ENCODE data around the gene SMG5. TPM values are rescaled to one million over a fixed set of nuclear protein-coding genes. Genes with fewer than 3 reads are reported as not detected.

SMG5 gene
- polyA plus RNA-seq, 1 experiment, result 32.6 TPM

GRCh38 chr1:156251527-156251926 lies 31.1 kb downstream of the SMG5 start:
- CTCF ChIA-PET, result interaction anchor here (0.9 to 2.5 kb wide), 6 partner anchors 11 to 155 kb away, joined by 3 to 6 read pairs (median 3); no protein-coding TSS in a partner anchor

GRCh38 chr1:156249593-156249992 lies 33.0 kb downstream of the SMG5 start:
- Histone ChIP-seq H3K4me3 (ENCODE audit: low read depth, low read length) (no peak overlapping the region), H3K27me3 (ENCODE audit: control insufficient read depth, insufficient read depth, low read length) (peaks cover 1% of the 10 kb centered on the region; the same call in 1 of the 2 replicates), H3K36me3 (ENCODE audit: control insufficient read depth, insufficient read depth, low read length) (peaks cover 48% of the 10 kb centered on the region)
- ChIA-PET POLR2A (interaction anchor here (0.6 kb wide), 1 partner anchor 17 kb away, joined by 15 read pairs; no protein-coding TSS in a partner anchor), CTCF (no interaction called here)
- TF ChIP-seq CTCF (IDR thresholded peaks at IDR 0.05; ENCODE audit: insufficient read depth, low read depth, low read length), result no peak
- no peak for DNase-seq (ENCODE audit: low read depth)

More at GRCh38 chr1:156251527-156251926, 31.1 kb downstream of the SMG5 start:
- H3K27me3 ChIP-seq (ENCODE audit: control insufficient read depth, insufficient read depth, low read length), result no peaks in the 10 kb centered on the region
- no peak overlapping the region for H3K4me3 ChIP-seq (ENCODE audit: low read depth, low read length)
- no peak for TF ChIP-seq CTCF (IDR thresholded peaks at IDR 0.05; ENCODE audit: insufficient read depth, low read depth, low read length)
- POLR2A ChIA-PET, result no interaction called here
- no peak for DNase-seq (ENCODE audit: low read depth)
- peaks cover 52% of the 10 kb centered on the region for H3K36me3 ChIP-seq (ENCODE audit: control insufficient read depth, insufficient read depth, low read length)

- POLR2A ChIA-PET, result no interaction called here
- Histone ChIP-seq H3K4me3 (ENCODE audit: low read depth, low read length) (no peak overlapping the region), H3K27me3 (ENCODE audit: control insufficient read depth, insufficient read depth, low read length) (peaks cover 1% of the 10 kb centered on the region; the same call in 1 of the 2 replicates), H3K36me3 (ENCODE audit: control insufficient read depth, insufficient read depth, low read length) (peaks cover 38% of the 10 kb centered on the region)
- no peak for DNase-seq (ENCODE audit: low read depth)
- no peak for TF ChIP-seq CTCF (IDR thresholded peaks at IDR 0.05; ENCODE audit: insufficient read depth, low read depth, low read length)
- CTCF ChIA-PET, result interaction anchor here (1.0 to 3.0 kb wide), 4 partner anchors 24 to 152 kb away, joined by 3 to 12 read pairs (median 4); no protein-coding TSS in a partner anchor
Measured at GRCh38 chr1:156248323-156248683, 34.3 kb downstream of the SMG5 start.

- DNase-seq (ENCODE audit: low read depth), result no peak
- peaks cover 1% of the 10 kb centered on the region; the same call in 1 of the 2 replicates for H3K27me3 ChIP-seq (ENCODE audit: control insufficient read depth, insufficient read depth, low read length)
- peaks cover 33% of the 10 kb centered on the region for H3K36me3 ChIP-seq (ENCODE audit: control insufficient read depth, insufficient read depth, low read length)
- ChIA-PET CTCF (interaction anchor here (1.0 to 3.0 kb wide), 5 partner anchors 22 to 151 kb away, joined by 3 to 12 read pairs (median 4); no protein-coding TSS in a partner anchor), POLR2A (no interaction called here)
- TF ChIP-seq CTCF (IDR thresholded peaks at IDR 0.05; ENCODE audit: insufficient read depth, low read depth, low read length), result no peak
- H3K4me3 ChIP-seq (ENCODE audit: low read depth, low read length), result no peak within 1 kb of the TSS
Measured at GRCh38 chr1:156247460-156248322, 34.9 kb downstream of the SMG5 start, which contains the start of gene PAQR6. Gene PAQR6 (minus strand): TSS chr1:156248056. CDS start chr1:156246731, 1,325 bp downstream.

- TF ChIP-seq CTCF (IDR thresholded peaks at IDR 0.05; ENCODE audit: insufficient read depth, low read depth, low read length), result no peak
- CTCF ChIA-PET, result interaction anchor here (1.1 to 3.0 kb wide), 6 partner anchors 13 to 151 kb away, joined by 3 to 12 read pairs (median 4); no protein-coding TSS in a partner anchor
- H3K36me3 ChIP-seq (ENCODE audit: control insufficient read depth, insufficient read depth, low read length), result peaks cover 27% of the 10 kb centered on the region
Measured at GRCh38 chr1:156246781-156247459, 35.7 kb downstream of the SMG5 start.

More at GRCh38 chr1:156246781-156247459, 35.7 kb downstream of the SMG5 start:
- H3K27me3 ChIP-seq (ENCODE audit: control insufficient read depth, insufficient read depth, low read length), result peaks cover 1% of the 10 kb centered on the region; the same call in 1 of the 2 replicates
- no peak for DNase-seq (ENCODE audit: low read depth)
- H3K4me3 ChIP-seq (ENCODE audit: low read depth, low read length), result no peak overlapping the region
- POLR2A ChIA-PET, result no interaction called here
